ENCODE data around the gene TP53I3. TPM values are rescaled to one million over a fixed set of nuclear protein-coding genes. Genes with fewer than 3 reads are reported as not detected.

The TP53I3 gene
- total RNA-seq, 1 donor from 2014 or later = 93.2 TPM

GRCh38 chr2:24121469-24121868 lies 36.8 kb upstream of the TP53I3 start:
- H3K36me3 Mint-ChIP-seq (ENCODE audit: low read depth, unreplicated experiment) = peaks cover 2% of the 10 kb centered on the region
- Histone ChIP-seq H3K4me2 (ENCODE audit: low read length) (no peak overlapping the region), H3K79me2 (ENCODE audit: insufficient read depth, low read length) (peaks cover 5% of the 10 kb centered on the region), H3K4me1 (ENCODE audit: insufficient read depth, low read length) (peaks cover 11% of the 10 kb centered on the region), H3K36me3 (ENCODE audit: insufficient read depth, low read length) (no peaks in the 10 kb centered on the region), H3K27ac (ENCODE audit: low read depth, low read length) (no peak overlapping the region), H3K27me3 (ENCODE audit: insufficient read depth, low read length) (no peaks in the 10 kb centered on the region), H4K20me1 (ENCODE audit: insufficient read depth, low read length) (no peaks in the 10 kb centered on the region), H2AFZ (ENCODE audit: low read depth, low read length) (no peak overlapping the region), H3K9me3 (ENCODE audit: insufficient read depth, low read depth, low read length) (no peaks in the 10 kb centered on the region), H3K4me3 (ENCODE audit: insufficient read depth, low read depth, low read length) (no peak overlapping the region), H3K9ac (ENCODE audit: low read length) (no peak overlapping the region)
- no peak for TF ChIP-seq EZH2 (IDR thresholded peaks at IDR 0.05; ENCODE audit: insufficient read depth, low read length)
- TF ChIP-seq CTCF (IDR thresholded peaks at IDR 0.05; ENCODE audit: insufficient read depth, low read depth, low read length) = no peak
- peaks cover 7% of the 10 kb centered on the region for H3K4me1 Mint-ChIP-seq (ENCODE audit: low read depth, unreplicated experiment)
- H3K4me3 Mint-ChIP-seq (ENCODE audit: unreplicated experiment) = no peak overlapping the region
- no peak for FAIRE-seq
- no peaks in the 10 kb centered on the region for H3K27me3 Mint-ChIP-seq (ENCODE audit: low read depth, unreplicated experiment)
- DNase-seq (ENCODE audit: low read depth) = no peak
- H3K27ac Mint-ChIP-seq (ENCODE audit: unreplicated experiment) = no peak overlapping the region
- no peaks in the 10 kb centered on the region for H3K9me3 Mint-ChIP-seq (ENCODE audit: unreplicated experiment)

DNA sequence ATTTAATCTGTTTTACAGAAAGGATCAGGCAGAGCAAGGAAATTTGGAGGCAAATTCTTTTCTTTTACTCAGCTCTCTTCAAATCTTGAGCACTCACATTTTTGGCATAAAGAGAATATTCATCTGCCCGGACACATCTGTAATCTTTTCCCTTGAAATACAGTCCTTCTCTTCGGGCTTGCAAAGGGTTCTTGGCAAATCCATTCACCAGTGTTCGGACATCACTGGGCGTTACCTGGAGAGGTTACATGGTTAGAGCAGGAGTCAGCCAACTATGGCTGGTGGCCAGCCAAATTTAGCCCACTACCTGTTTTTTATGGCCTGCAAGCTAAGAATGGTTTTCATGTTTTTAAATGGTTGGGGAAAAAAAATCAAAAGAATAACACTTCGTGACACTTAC lies 36.4 kb upstream of the TP53I3 start:
- no peak overlapping the region for H3K4me3 Mint-ChIP-seq (ENCODE audit: unreplicated experiment)

More for the DNA sequence above, 36.4 kb upstream of the TP53I3 start:
- Histone ChIP-seq H3K27me3 (ENCODE audit: insufficient read depth, low read length) (no peaks in the 10 kb centered on the region), H4K20me1 (ENCODE audit: insufficient read depth, low read length) (no peaks in the 10 kb centered on the region), H3K27ac (ENCODE audit: low read depth, low read length) (no peak overlapping the region), H3K9ac (ENCODE audit: low read length) (no peak overlapping the region), H3K4me2 (ENCODE audit: low read length) (no peak overlapping the region), H3K4me3 (ENCODE audit: insufficient read depth, low read depth, low read length) (no peak overlapping the region), H3K36me3 (ENCODE audit: insufficient read depth, low read length) (no peaks in the 10 kb centered on the region), H3K9me3 (ENCODE audit: insufficient read depth, low read depth, low read length) (no peaks in the 10 kb centered on the region), H2AFZ (ENCODE audit: low read depth, low read length) (no peak overlapping the region), H3K79me2 (ENCODE audit: insufficient read depth, low read length) (peaks cover 5% of the 10 kb centered on the region), H3K4me1 (ENCODE audit: insufficient read depth, low read length) (peaks cover 11% of the 10 kb centered on the region)
- H3K27ac Mint-ChIP-seq (ENCODE audit: unreplicated experiment) = no peak overlapping the region
- no peak for DNase-seq (ENCODE audit: low read depth)
- no peak for FAIRE-seq
- peaks cover 7% of the 10 kb centered on the region for H3K4me1 Mint-ChIP-seq (ENCODE audit: low read depth, unreplicated experiment)
- TF ChIP-seq CTCF (IDR thresholded peaks at IDR 0.05; ENCODE audit: insufficient read depth, low read depth, low read length) = no peak
- TF ChIP-seq EZH2 (IDR thresholded peaks at IDR 0.05; ENCODE audit: insufficient read depth, low read length) = no peak
- peaks cover 2% of the 10 kb centered on the region for H3K36me3 Mint-ChIP-seq (ENCODE audit: low read depth, unreplicated experiment)
- H3K9me3 Mint-ChIP-seq (ENCODE audit: unreplicated experiment) = no peaks in the 10 kb centered on the region
- H3K27me3 Mint-ChIP-seq (ENCODE audit: low read depth, unreplicated experiment) = no peaks in the 10 kb centered on the region
